ENCODE measurements around the gene TXNDC2. TPM values are rescaled to one million over a fixed set of nuclear protein-coding genes. Genes with fewer than 3 reads are reported as not detected.

The TXNDC2 gene
- total RNA-seq, 1 donor from 2014 or later: not detected

GRCh38 chr18:9850309-9850708, 35.5 kb upstream of the TXNDC2 start:
- Histone ChIP-seq H3K36me3 (peaks cover 6 to 11% of the 10 kb centered on the region in 2 donors), H3K9me3 (no peaks in the 10 kb centered on the region), H3K27ac (no peak overlapping the region), H3K4me3 (no peak overlapping the region), H3K27me3 (no peaks in the 10 kb centered on the region), H3K4me1 (peaks cover 0 to 15% of the 10 kb centered on the region in 2 donors)
- intact Hi-C loops (cut with DNase I): no loop called here
- DNase-seq (ENCODE audit: low spot score in 2 of 2): no peak
- TF ChIP-seq, protein P1, sequence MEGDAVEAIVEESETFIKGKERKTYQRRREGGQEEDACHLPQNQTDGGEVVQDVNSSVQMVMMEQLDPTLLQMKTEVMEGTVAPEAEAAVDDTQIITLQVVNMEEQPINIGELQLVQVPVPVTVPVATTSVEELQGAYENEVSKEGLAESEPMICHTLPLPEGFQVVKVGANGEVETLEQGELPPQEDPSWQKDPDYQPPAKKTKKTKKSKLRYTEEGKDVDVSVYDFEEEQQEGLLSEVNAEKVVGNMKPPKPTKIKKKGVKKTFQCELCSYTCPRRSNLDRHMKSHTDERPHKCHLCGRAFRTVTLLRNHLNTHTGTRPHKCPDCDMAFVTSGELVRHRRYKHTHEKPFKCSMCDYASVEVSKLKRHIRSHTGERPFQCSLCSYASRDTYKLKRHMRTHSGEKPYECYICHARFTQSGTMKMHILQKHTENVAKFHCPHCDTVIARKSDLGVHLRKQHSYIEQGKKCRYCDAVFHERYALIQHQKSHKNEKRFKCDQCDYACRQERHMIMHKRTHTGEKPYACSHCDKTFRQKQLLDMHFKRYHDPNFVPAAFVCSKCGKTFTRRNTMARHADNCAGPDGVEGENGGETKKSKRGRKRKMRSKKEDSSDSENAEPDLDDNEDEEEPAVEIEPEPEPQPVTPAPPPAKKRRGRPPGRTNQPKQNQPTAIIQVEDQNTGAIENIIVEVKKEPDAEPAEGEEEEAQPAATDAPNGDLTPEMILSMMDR (IDR thresholded peaks at IDR 0.05): no peak

DNA sequence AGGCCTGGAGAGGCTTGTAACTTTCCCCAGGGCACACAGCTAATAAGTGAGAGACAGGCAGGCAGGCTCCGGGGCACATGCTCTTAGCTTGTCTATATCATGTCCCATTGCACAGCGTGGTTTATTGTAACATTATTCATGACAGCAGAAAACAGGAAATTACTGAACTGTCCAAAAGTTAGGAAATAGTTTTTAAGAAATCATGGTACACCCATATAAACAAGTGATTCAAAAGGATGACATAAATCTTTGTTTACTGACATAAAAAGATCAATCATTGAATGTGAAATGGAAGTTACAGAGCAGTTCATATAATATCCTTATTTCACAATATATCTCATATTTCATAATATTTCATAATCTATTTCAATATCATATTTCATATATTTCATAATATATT, 34.3 kb upstream of the TXNDC2 start:
- no peak for DNase-seq (ENCODE audit: low spot score in 2 of 2)
- no peaks in the 10 kb centered on the region for H3K27me3 ChIP-seq
- intact Hi-C loops (cut with DNase I): no loop called here
- H3K9me3 ChIP-seq: no peaks in the 10 kb centered on the region
- H3K36me3 ChIP-seq: peaks cover 0 to 11% of the 10 kb centered on the region in 2 donors
- H3K4me3 ChIP-seq: no peak overlapping the region
- peaks cover 0 to 16% of the 10 kb centered on the region in 2 donors for H3K4me1 ChIP-seq
- TF ChIP-seq, protein P1 (IDR thresholded peaks at IDR 0.05): no peak
- H3K27ac ChIP-seq: no peak overlapping the region

- Histone ChIP-seq H3K27ac (no peak overlapping the region), H3K36me3 (peaks cover 0 to 3% of the 10 kb centered on the region in 2 donors), H3K4me3 (no peak overlapping the region), H3K27me3 (no peaks in the 10 kb centered on the region), H3K9me3 (no peaks in the 10 kb centered on the region), H3K4me1 (peaks cover 0 to 15% of the 10 kb centered on the region in 2 donors)
- intact Hi-C loops (cut with DNase I): no loop called here
- no peak for DNase-seq (ENCODE audit: low spot score in 2 of 2)
- TF ChIP-seq, protein P1 (IDR thresholded peaks at IDR 0.05): no peak
Observed at GRCh38 chr18:9852266-9853081, 33.3 kb upstream of the TXNDC2 start.

DNA sequence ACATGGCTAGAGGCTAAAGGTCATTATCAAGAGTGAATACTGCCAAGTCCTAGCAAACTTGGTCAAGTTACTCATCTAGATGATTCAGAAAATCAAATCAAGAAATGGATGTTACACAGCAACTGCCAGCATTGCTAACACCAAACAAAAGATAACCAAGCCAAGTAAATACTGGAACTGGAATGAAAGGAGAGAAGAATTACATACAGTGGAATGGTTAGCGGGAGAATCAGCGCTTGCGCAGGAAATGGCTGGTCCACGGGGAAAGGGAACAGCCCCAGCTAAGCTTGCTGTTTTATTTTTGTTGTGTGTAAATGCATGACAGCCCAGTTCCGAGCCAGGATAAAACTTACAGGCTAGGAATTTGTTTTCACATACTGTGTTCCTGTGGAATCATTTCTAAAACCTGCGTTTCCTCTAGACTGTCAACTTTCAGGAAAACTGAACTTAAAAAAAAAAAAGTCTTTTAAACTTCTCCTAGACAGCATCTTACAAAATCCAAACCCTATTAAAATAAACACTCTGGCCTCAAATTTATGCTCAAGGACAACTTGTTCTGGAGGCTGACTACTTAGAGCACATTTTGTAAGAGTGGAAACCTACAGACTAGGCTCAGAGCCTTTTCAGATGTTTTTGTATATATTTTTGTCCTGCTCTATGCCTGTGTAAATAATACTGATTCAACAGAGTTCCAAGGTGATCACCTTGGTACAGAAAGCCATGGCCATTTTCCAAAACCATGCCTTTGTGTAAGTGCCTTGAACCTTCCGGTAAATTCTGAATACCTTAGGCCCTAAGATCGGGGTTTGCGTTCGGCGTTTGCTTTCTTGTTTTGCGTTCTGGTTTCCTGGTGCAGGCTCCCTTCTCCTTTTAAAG, 30.7 kb upstream of the TXNDC2 start:
- no peaks in the 10 kb centered on the region for H3K27me3 ChIP-seq
- peaks cover 0 to 8% of the 10 kb centered on the region in 2 donors for H3K36me3 ChIP-seq
- intact Hi-C loops (cut with DNase I): no loop called here
- TF ChIP-seq, protein P1 (IDR thresholded peaks at IDR 0.05): no peak
- H3K4me1 ChIP-seq: peaks cover 0 to 15% of the 10 kb centered on the region in 2 donors
- no peak overlapping the region for H3K4me3 ChIP-seq
- H3K27ac ChIP-seq: peak overlapping the region; percentile 71 to 74
- no peaks in the 10 kb centered on the region for H3K9me3 ChIP-seq
- DNase-seq (ENCODE audit: low spot score in 2 of 2): no peak

DNA sequence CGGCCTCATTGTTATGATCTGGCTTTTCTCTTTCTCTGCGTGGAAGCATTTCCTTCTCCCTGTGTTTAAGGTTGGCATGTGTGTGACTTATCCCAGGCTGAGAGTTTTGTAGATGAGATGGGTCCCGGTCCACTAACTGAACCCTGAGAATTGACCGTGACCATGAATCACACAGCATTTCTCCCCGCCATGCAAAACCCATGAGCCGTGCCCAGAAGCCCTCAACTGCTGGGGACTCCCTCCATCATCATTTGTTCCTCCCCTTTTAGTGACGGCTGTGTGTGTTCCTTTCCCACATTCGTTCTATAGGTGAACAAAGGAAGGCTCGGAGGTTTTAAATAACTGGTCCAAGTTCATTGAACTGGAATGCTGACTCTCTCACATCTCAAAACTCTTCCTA, 30.1 kb upstream of the TXNDC2 start:
- no peak for DNase-seq (ENCODE audit: low spot score in 2 of 2)
- Histone ChIP-seq H3K9me3 (no peaks in the 10 kb centered on the region), H3K27ac (peak overlapping the region; percentile 71 to 74), H3K4me3 (no peak overlapping the region), H3K4me1 (peaks cover 0 to 15% of the 10 kb centered on the region in 2 donors), H3K36me3 (peaks cover 4 to 9% of the 10 kb centered on the region in 2 donors), H3K27me3 (no peaks in the 10 kb centered on the region)
- intact Hi-C loops (cut with DNase I): no loop called here
- TF ChIP-seq, protein P1 (IDR thresholded peaks at IDR 0.05): no peak

Data from ascending aorta (tissue), 2 donors.